ENCODE data around the gene RANBP1. TPM values are rescaled to one million over a fixed set of nuclear protein-coding genes. Genes with fewer than 3 reads are reported as not detected.

The RANBP1 gene
- total and polyA plus RNA-seq, 9 of the 15 experiments (the other 6 are each of a cell fraction or from before 2014, with no cell fraction given): 162 to 2,891 (median 1,289) TPM

GRCh38 chr22:20174785-20175596, 59.1 kb downstream of the RANBP1 start (continued):
- TF ChIP-seq MEF2D (tag; conservative IDR thresholded peaks at IDR 0.05; ENCODE audit: low read depth) (no peak), SMAD1 (IDR thresholded peaks at IDR 0.05; ENCODE audit: low read depth, low read length, partially characterized antibody) (no peak), GMEB1 (CRISPR knock-in tag; IDR thresholded peaks at IDR 0.05) (no peak), NFRKB (IDR thresholded peaks at IDR 0.05; ENCODE audit: low read depth) (no peak), NFYB (IDR thresholded peaks at IDR 0.05; ENCODE audit: extremely low read depth, insufficient read length) (no peak), ELF4 (CRISPR knock-in tag; IDR thresholded peaks at IDR 0.05) (no peak), SMAD2 (IDR thresholded peaks at IDR 0.05; ENCODE audit: low read depth, low read length) (no peak), ZBTB8A (IDR thresholded peaks at IDR 0.05; ENCODE audit: partially characterized antibody) (no peak), ZNF695 (CRISPR knock-in tag; IDR thresholded peaks at IDR 0.05) (no peak), IRF2 (CRISPR knock-in tag; IDR thresholded peaks at IDR 0.05) (peak; percentile 14; the same call in 1 of the 2 replicates), LARP7 (IDR thresholded peaks at IDR 0.05) (no peak), CHD1 (IDR thresholded peaks at IDR 0.05; ENCODE audit: low read length) (no peak), ZNF512 (tag; IDR thresholded peaks at IDR 0.05) (no peak), SUPT5H (IDR thresholded peaks at IDR 0.05) (no peak), C11orf30 (IDR thresholded peaks at IDR 0.05; ENCODE audit: low read depth) (no peak), HDAC1 (IDR thresholded peaks at IDR 0.05) (no peak), USF2 (CRISPR knock-in tag; IDR thresholded peaks at IDR 0.05) (no peak), POU5F1 (IDR thresholded peaks at IDR 0.05; ENCODE audit: borderline replicate concordance, low read depth, low read length, partially characterized antibody) (no peak), BCOR (IDR thresholded peaks at IDR 0.05) (no peak), SREBF1 (IDR thresholded peaks at IDR 0.05; ENCODE audit: borderline replicate concordance, low read depth, low read length) (no peak), MLLT1 (IDR thresholded peaks at IDR 0.05) (no peak), HMG20A (CRISPR knock-in tag; conservative IDR thresholded peaks at IDR 0.05) (no peak), HMG20B (CRISPR knock-in tag; IDR thresholded peaks at IDR 0.05) (no peak)

Data from K562 (cell line).